ENCODE data around the gene DENND2C. TPM values are rescaled to one million over a fixed set of nuclear protein-coding genes. Genes with fewer than 3 reads are reported as not detected.

Gene DENND2C
- polyA plus RNA-seq, 1 experiment: 0.45 TPM

GRCh38 chr1:114545315-114545714 lies 124.5 kb downstream of the DENND2C start:
- no peaks in the 10 kb centered on the region for H3K36me3 ChIP-seq (ENCODE audit: control insufficient read depth, insufficient read depth, low read length)
- H3K27me3 ChIP-seq (ENCODE audit: control insufficient read depth, insufficient read depth, low read length): no peaks in the 10 kb centered on the region
- CTCF ChIA-PET: no interaction called here
- DNase-seq (ENCODE audit: low read depth): no peak
- no peak for TF ChIP-seq CTCF (IDR thresholded peaks at IDR 0.05; ENCODE audit: insufficient read depth, low read depth, low read length)
- no peak overlapping the region for H3K4me3 ChIP-seq (ENCODE audit: low read depth, low read length)
- POLR2A ChIA-PET: no interaction called here

GRCh38 chr1:114540821-114541220 lies 129.0 kb downstream of the DENND2C start:
- Histone ChIP-seq H3K4me3 (ENCODE audit: low read depth, low read length) (no peak overlapping the region), H3K27me3 (ENCODE audit: control insufficient read depth, insufficient read depth, low read length) (no peaks in the 10 kb centered on the region; the same call in 1 of the 2 replicates), H3K36me3 (ENCODE audit: control insufficient read depth, insufficient read depth, low read length) (no peaks in the 10 kb centered on the region)
- ChIA-PET CTCF (no interaction called here), POLR2A (no interaction called here)
- no peak for DNase-seq (ENCODE audit: low read depth)
- TF ChIP-seq CTCF (IDR thresholded peaks at IDR 0.05; ENCODE audit: insufficient read depth, low read depth, low read length): no peak

- H3K4me3 ChIP-seq (ENCODE audit: low read depth, low read length): no peak overlapping the region
- ChIA-PET CTCF (no interaction called here), POLR2A (no interaction called here)
- H3K27me3 ChIP-seq (ENCODE audit: control insufficient read depth, insufficient read depth, low read length): no peaks in the 10 kb centered on the region; the same call in 1 of the 2 replicates
- TF ChIP-seq CTCF (IDR thresholded peaks at IDR 0.05; ENCODE audit: insufficient read depth, low read depth, low read length): no peak
- DNase-seq (ENCODE audit: low read depth): no peak
- no peaks in the 10 kb centered on the region for H3K36me3 ChIP-seq (ENCODE audit: control insufficient read depth, insufficient read depth, low read length)
These were observed 129.6 kb downstream of the DENND2C start for GRCh38 chr1:114540272-114540671.

DNA sequence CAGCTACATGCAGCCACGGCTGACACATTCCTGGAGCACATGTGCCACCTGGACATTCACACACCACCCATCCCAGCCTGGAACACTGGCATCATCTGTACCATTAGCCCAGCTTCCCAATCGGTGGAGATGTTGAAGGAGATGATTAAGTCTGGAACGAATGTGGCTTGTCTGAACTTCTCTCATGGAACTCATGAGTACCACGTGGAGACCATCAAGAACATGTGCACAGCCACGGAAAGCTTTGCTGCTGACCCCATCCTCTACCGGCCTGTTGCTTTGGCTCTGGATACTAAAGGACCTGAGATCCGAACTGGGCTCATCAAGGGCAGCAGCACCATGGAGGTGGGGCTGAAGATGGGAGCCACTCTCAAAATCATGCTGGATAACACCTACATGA lies 133.8 kb downstream of the DENND2C start:
- Histone ChIP-seq H3K27me3 (ENCODE audit: control insufficient read depth, insufficient read depth, low read length) (no peaks in the 10 kb centered on the region; the same call in 1 of the 2 replicates), H3K4me3 (ENCODE audit: low read depth, low read length) (no peak overlapping the region), H3K36me3 (ENCODE audit: control insufficient read depth, insufficient read depth, low read length) (no peaks in the 10 kb centered on the region)
- ChIA-PET POLR2A (no interaction called here), CTCF (no interaction called here)
- TF ChIP-seq CTCF (IDR thresholded peaks at IDR 0.05; ENCODE audit: insufficient read depth, low read depth, low read length): no peak
- DNase-seq (ENCODE audit: low read depth): no peak

DNA sequence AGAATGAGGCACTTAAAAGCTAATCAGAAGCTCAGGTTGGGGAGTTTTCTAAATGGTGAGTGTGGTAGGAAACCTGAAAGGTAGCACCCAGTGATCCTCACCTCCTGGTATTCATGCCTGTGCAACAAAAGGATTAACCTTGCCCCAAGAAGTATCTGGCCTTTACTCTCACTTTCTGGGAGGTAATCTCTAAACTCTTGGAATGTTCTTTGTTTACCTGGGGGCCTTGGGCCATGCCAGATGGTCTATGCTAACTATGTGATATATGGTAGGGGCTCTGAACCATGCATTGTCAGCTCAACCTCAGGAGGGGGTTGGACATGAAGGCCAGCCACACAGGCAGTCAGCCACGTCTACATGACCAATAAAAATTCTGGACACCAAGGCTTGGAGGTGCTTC lies 134.4 kb downstream of the DENND2C start:
- no peak for DNase-seq (ENCODE audit: low read depth)
- Histone ChIP-seq H3K4me3 (ENCODE audit: low read depth, low read length) (no peak overlapping the region), H3K27me3 (ENCODE audit: control insufficient read depth, insufficient read depth, low read length) (no peaks in the 10 kb centered on the region; the same call in 1 of the 2 replicates), H3K36me3 (ENCODE audit: control insufficient read depth, insufficient read depth, low read length) (no peaks in the 10 kb centered on the region)
- no peak for TF ChIP-seq CTCF (IDR thresholded peaks at IDR 0.05; ENCODE audit: insufficient read depth, low read depth, low read length)
- ChIA-PET POLR2A (no interaction called here), CTCF (no interaction called here)

Small RNAs within 50 kb of the gene (small RNA-seq; reads per million reads assigned to genes)
- not detected for gene RN7SL432P (ENCODE audit: insufficient read length, low read depth, low replicate concordance)

Other genes starting within 250 kb of the DENND2C start
- gene TRIM33, start 158.8 kb downstream of the DENND2C start, polyA plus RNA-seq (2011; rRNA removed): 12.2 and 17.4 TPM in 2 replicates
- 11.0 and 30.1 TPM in 2 replicates for gene BCAS2, start 88.4 kb downstream of the DENND2C start, polyA plus RNA-seq (2011; rRNA removed)
- gene AMPD1, start 25.5 kb upstream of the DENND2C start, polyA plus RNA-seq (2011; rRNA removed): not detected in 2 replicates
- 19.1 and 38.3 TPM in 2 replicates for gene NRAS, start 46.7 kb upstream of the DENND2C start, polyA plus RNA-seq (2011; rRNA removed)
- 188 and 286 TPM in 2 replicates for gene CSDE1, start 87.9 kb upstream of the DENND2C start, polyA plus RNA-seq (2011; rRNA removed)
- 26.4 and 32.9 TPM in 2 replicates for gene SIKE1, start 110.6 kb upstream of the DENND2C start, polyA plus RNA-seq (2011; rRNA removed)
- not detected in 2 replicates for gene SYCP1, start 184.8 kb upstream of the DENND2C start, polyA plus RNA-seq (2011; rRNA removed)